ENCODE measurements around the gene GPD2.
A peak's percentile ranks its signal among the peaks of the same experiment; 100 is the strongest.
"Not testable (repeated sequence)": the region's sequence is repeated elsewhere in the genome, so short reads cannot be mapped to it uniquely, and the experiment has no call there.

GPD2 gene

DNA sequence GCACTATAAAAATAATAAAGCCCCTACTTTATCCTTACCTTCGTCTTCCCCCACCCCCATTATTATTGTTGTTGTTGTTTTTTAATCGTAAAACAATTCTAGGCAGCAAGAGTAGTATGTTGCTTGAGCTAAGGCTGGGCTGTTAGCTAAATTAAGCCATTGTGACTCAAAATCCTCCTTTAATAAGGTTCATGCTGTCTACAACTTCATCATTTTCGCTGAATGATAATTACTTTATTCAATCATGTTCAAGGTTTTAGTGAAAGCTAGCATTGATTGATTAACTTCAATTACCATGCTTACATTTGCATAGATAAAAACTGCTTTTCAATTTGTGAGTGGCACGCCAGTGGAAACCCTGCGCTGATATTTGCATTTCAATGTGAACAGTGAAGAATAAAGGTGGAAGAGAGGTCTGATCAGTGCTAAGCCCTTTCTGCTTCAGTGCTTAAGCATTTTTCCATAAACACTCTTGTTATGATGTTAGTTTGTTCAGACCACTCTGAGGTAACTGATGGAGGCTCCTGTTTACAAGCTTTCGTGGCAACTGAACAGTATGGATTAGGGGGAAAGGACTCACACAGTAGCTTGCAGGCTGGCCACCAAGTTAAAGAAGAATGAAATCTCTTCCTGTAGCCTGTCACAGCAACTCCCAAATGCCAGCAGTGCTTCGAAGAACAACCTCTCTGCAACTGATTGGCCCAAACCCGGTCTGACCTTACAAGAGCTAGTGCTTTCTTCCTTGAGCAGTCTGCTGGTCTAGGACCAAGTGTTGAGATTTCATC lies 156.8 kb downstream of the GPD2 start:
- no peak for DNase-seq

GRCh38 chr2:156593594-156593921 lies 157.4 kb downstream of the GPD2 start:
- DNase-seq, result no peak

DNA sequence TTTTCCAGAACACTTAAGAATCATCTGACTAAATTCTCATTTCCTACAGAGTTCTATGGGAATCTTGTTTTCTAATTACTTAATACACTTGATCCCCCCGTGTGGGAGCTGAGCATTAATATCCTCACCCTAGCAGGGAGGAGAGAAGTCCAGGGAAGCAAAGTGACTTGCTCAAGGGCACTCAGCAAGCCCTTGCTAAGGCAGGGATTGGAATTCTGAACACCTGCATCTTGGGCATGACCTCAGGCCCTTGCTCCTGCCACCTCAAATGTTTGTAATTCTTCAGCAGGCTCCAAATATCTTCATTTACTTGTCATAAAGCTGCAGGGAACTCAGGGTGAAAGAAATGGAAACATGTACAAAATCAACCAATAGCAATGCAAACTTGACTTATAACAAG lies 162.4 kb downstream of the GPD2 start:
- no peak for DNase-seq

GRCh38 chr2:156600196-156600595 lies 164.0 kb downstream of the GPD2 start:
- DNase-seq, result no peak

DNA sequence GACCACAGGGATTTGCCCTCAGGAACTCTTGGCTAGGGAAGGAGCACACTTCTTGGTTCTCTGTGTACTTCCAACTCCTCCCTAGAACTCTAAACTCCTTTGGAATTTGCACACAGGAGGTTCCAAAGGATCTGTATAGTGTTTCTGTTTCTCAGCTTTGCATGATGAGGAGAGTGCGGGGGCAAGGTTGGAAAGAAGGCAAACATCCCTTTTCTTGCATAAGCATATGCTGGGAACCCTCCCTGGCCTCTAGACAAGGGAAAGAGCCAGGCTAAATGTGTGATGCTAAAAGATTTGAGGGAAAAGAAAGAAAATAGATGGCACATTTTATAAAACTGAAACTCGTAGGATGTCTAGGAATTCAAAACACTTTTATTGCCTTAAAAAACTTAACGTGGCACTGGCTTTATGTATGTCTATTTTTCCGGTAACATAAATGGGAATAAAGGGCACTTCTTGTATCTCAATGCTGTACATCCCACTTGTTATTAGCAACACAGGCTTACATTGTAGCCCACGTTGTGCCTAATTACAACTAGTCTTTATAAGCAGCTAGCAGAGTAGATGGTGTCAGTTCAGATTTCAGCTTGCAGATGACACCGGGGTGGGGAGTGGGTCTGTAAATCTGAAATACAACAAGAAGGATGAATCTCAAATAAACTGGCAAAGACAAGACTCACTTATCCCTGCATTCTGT lies 165.8 kb downstream of the GPD2 start:
- no peak for DNase-seq

DNA sequence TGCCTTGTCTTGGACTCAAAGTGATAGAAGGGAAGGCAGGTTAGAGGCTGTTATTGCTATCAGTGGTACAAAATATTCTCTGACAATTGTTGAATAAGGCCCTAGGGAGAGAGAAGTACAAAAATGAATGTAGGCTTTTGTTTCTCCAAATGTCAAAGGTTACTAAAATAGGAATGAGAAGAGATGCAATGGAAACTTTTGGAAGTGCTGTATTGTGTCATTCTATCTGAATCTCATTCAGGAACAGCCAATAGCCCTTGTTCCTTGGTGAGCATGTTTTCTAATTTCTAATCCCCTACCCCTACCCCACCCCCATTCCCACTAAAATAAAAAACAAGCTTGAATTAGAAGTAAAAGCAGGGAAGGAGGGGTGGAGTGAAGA lies 166.4 kb downstream of the GPD2 start:
- no peak for DNase-seq

GRCh38 chr2:156615836-156616322 lies 179.7 kb downstream of the GPD2 start:
- peak; percentile 22 for DNase-seq

DNA sequence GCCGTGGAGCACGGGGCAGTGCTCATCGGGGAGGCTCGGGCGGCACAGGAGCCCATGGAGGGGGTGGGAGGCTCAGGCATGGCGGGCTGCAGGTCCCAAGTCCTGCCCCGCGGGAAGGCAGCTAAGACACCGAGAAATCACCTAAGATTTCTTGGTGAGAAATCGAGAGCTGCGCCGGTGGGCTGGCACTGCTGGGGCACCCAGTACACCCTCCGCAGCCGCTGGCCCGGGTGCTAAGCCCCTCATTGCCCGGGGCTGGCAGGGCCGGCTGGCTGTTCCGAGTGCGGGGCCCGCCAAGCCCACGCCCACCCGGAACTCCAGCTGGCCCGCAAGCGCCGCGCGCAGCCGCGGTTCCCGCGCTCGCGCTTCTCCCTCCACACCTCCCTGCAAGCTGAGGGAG lies 181.9 kb downstream of the GPD2 start:
- not testable (repeated sequence) for DNase-seq

GRCh38 chr2:156619021-156619539 lies 182.9 kb downstream of the GPD2 start:
- DNase-seq, result no peak

GRCh38 chr2:156622491-156622890 lies 186.3 kb downstream of the GPD2 start:
- DNase-seq, result no peak

GRCh38 chr2:156625360-156626170 lies 189.4 kb downstream of the GPD2 start:
- no peak for DNase-seq

DNA sequence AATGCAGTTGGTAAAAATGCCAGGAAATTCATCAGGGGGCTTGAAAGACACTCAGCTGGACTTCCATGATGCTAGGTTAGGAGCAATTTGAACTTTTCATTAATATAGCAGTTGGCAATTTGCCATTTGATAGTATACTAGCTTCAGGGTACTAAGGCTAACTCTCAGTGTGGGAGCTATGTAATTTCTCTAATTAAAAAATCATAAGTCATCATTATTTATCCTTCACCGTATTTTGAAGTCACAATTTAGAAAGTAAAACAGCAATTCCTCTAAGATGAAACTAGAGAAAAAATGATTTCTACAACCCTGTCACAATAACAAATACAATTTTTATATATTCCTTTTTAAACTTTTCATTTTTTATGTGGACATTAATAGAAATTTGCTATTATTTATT lies 190.8 kb downstream of the GPD2 start:
- no peak for DNase-seq

DNA sequence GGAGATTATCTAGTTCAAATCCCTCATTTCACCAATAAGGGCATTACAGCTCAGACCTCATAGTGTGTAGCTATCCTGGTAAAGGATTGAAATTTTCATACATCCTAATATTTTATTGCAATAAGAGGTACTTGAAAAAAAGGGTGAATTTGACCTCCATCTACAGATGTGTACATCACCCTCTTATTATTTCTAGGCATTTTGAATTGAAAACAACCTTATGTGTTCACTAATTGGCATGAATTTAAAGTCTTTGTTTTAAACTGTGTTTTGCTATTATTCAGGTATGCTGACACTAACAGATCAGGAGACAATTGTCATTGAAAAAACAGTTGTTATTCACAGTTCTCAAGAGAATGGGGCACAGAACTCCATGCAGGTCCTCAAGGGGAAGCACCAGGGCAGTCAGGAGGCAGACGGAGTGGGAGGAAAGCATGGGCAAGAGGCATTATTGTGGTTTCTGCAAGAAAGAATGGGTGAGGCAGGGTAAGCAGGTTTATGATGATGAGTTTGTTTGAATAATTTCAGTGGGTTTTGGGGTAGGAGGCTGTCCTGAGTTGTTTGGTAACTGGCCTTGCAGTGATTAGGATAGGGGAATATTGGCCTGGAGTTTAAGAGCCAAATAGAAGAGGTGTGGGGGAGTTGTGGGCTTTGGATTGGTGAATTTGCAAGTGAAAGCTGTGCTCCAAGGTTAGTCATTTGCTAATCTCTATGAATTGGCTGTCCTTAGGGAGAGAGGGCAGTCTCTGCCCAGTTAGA lies 194.6 kb downstream of the GPD2 start:
- no peak for DNase-seq

DNA sequence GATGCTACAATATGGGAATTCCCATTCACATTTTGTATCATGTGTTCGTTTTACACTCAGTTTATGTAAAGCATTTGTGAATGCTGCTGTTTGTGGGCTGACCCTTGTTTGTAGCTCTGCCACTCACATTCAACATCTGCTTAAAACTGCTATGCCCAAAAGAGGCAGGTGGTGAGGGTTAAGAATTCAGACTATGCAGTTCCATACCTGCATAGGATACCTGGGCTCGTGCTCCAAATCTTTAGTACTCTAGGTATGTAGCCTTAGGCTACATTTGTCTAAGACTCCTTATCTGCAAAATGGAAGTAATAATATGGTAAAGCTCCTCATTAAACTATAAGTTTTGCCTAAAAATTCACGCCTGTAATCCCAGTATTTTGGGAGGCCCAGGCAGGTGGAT lies 199.5 kb downstream of the GPD2 start:
- no peak for DNase-seq

Data from hematopoietic multipotent progenitor cell treated with erythropoietin and hydrocortisone succinate and interleukin-3 and kit ligand, for 6 days (in vitro differentiated cells).